CD4-positive, alpha-beta T cell treated with Interleukin-12 subunit alpha and Interleukin-12 subunit beta, for 1 hour (primary cell): Measurements from ENCODE around the gene HELZ.

Source experiments
- DNase-seq: peaks from one replicate; pipeline ENCODE4 v3.0.0-alpha.2; 2020

HELZ gene

GRCh38 chr17:67067571-67068482 is 177.2 kb downstream of the HELZ start:
- no peak for DNase-seq

- DNase-seq = no peak
Measured at GRCh38 chr17:67066717-67067116, 178.3 kb downstream of the HELZ start.

- no peak for DNase-seq
Measured at GRCh38 chr17:67063141-67063540, 181.9 kb downstream of the HELZ start.

- DNase-seq = no peak
Measured at GRCh38 chr17:67059372-67059771, 185.6 kb downstream of the HELZ start.

GRCh38 chr17:67058036-67058435 is 187.0 kb downstream of the HELZ start:
- no peak for DNase-seq

GRCh38 chr17:67056746-67057490 is 188.1 kb downstream of the HELZ start:
- no peak for DNase-seq

GRCh38 chr17:67055811-67056745 is 188.9 kb downstream of the HELZ start:
- DNase-seq = no peak

- DNase-seq = no peak
Measured at GRCh38 chr17:67055041-67055443, 190.0 kb downstream of the HELZ start.

- DNase-seq = no peak
Measured at GRCh38 chr17:67054608-67055007, 190.4 kb downstream of the HELZ start.

- DNase-seq = no peak
Measured at GRCh38 chr17:67054011-67054591, 190.9 kb downstream of the HELZ start.

GRCh38 chr17:67053438-67054000 is 191.5 kb downstream of the HELZ start:
- DNase-seq = no peak

GRCh38 chr17:67052720-67053437 is 192.1 kb downstream of the HELZ start:
- DNase-seq = no peak

GRCh38 chr17:67051837-67052236 is 193.2 kb downstream of the HELZ start:
- no peak for DNase-seq

GRCh38 chr17:67051155-67051538 is 193.8 kb downstream of the HELZ start:
- DNase-seq = no peak

GRCh38 chr17:67050471-67051154 is 194.4 kb downstream of the HELZ start:
- no peak for DNase-seq

GRCh38 chr17:67050066-67050465 is 194.9 kb downstream of the HELZ start:
- no peak for DNase-seq

GRCh38 chr17:67049025-67049739 is 195.8 kb downstream of the HELZ start:
- DNase-seq = no peak

GRCh38 chr17:67047382-67047781 is 197.6 kb downstream of the HELZ start:
- DNase-seq = no peak

GRCh38 chr17:67046398-67046797 is 198.6 kb downstream of the HELZ start:
- no peak for DNase-seq

- DNase-seq = no peak
Measured at GRCh38 chr17:67044940-67045339, 200.1 kb downstream of the HELZ start.
